Activated CD8-positive, alpha-beta T cell treated with anti-CD3 and anti-CD28 coated beads, Interleukin-2, amount 10 ng/mL, durations not matched to agents 7 days and 5 days (primary cell): ENCODE data around the gene FHIT. TPM values are rescaled to one million over a fixed set of nuclear protein-coding genes. Genes with fewer than 3 reads are reported as not detected.
A peak's percentile ranks its signal among the peaks of the same experiment; 100 is the strongest.

Experiments
- ATAC-seq: fragments of 150-1000 bp; cut with Tn5 transposase; one replicate; pipeline ENCODE4 v1.10.0; 2021; ENCODE audit warnings: moderate library complexity
- CTCF ChIA-PET: fragments of 350-600 bp; sonication (Branson Sonifier 250); formaldehyde crosslinking; loops from one replicate; lab custom pipeline; 2021; ENCODE audit warnings: antibody characterized with exemption; lab: Charles Lee
- POLR2A ChIA-PET: fragments of 350-600 bp; sonication (Branson Sonifier 250); formaldehyde crosslinking; loops from one replicate; lab custom pipeline; 2021; ENCODE audit warnings: antibody characterized with exemption; lab: Charles Lee
- DNase-seq: peaks from one replicate; pipeline ENCODE4 v3.0.0-alpha.2; 2020
- H3K27ac Mint-ChIP-seq: one replicate; pipeline ENCODE4 v1.8.0; 2021; ENCODE audit warnings: mild to moderate bottlenecking, mixed read lengths
- H3K27me3 Mint-ChIP-seq: one replicate; pipeline ENCODE4 v1.8.0; 2021; ENCODE audit warnings: low read depth, mixed read lengths
- H3K36me3 Mint-ChIP-seq: one replicate; pipeline ENCODE4 v1.8.0; 2021; ENCODE audit warnings: low read depth, mixed read lengths
- H3K4me1 Mint-ChIP-seq: one replicate; pipeline ENCODE4 v1.8.0; 2021; ENCODE audit warnings: low read depth, mixed read lengths
- H3K4me3 Mint-ChIP-seq: one replicate; pipeline ENCODE4 v1.8.0; 2021; ENCODE audit warnings: mild to moderate bottlenecking, mixed read lengths
- H3K9me3 Mint-ChIP-seq: one replicate; pipeline ENCODE4 v1.8.0; 2022; ENCODE audit warnings: mixed read lengths; ENCODE audit not compliant: insufficient read depth
- total RNA-seq, 2 experiments: library from RNA; stranded (reverse); gene quantifications; one replicate each; pipeline ENCODE4 v1.2.3, GENCODE V29; 2021

The FHIT gene
- total RNA-seq, 2 experiments from 2014 or later: 4.8 TPM

- no peak for ATAC-seq
- no peak overlapping the region for H3K4me3 Mint-ChIP-seq
- peaks cover 7% of the 10 kb centered on the region for H3K4me1 Mint-ChIP-seq
- H3K27me3 Mint-ChIP-seq: peaks cover 15% of the 10 kb centered on the region
- H3K27ac Mint-ChIP-seq: no peak overlapping the region
- CTCF ChIA-PET: no interaction called here
- no peak for DNase-seq
- POLR2A ChIA-PET: no interaction called here
- H3K36me3 Mint-ChIP-seq: no peaks in the 10 kb centered on the region
- H3K9me3 Mint-ChIP-seq: no peaks in the 10 kb centered on the region
Observed at GRCh38 chr3:61257148-61257547, 5.9 kb upstream of the FHIT start.

- ATAC-seq (no peak), DNase-seq (no peak)
- ChIA-PET POLR2A (no interaction called here), CTCF (no interaction called here)
- H3K4me1 Mint-ChIP-seq: peaks cover 24% of the 10 kb centered on the region
- no peaks in the 10 kb centered on the region for H3K36me3 Mint-ChIP-seq
- H3K9me3 Mint-ChIP-seq: no peaks in the 10 kb centered on the region
- peaks cover 10% of the 10 kb centered on the region for H3K27me3 Mint-ChIP-seq
- no peak overlapping the region for H3K4me3 Mint-ChIP-seq
- no peak overlapping the region for H3K27ac Mint-ChIP-seq
Observed at GRCh38 chr3:61253756-61254155, 2.5 kb upstream of the FHIT start.

GRCh38 chr3:61252836-61253235 lies 1.6 kb upstream of the FHIT start:
- POLR2A ChIA-PET: no interaction called here
- CTCF ChIA-PET: no interaction called here
- ATAC-seq (no peak), DNase-seq (no peak)
- H3K27me3 Mint-ChIP-seq: peaks cover 8% of the 10 kb centered on the region
- H3K36me3 Mint-ChIP-seq: no peaks in the 10 kb centered on the region
- H3K4me1 Mint-ChIP-seq: peaks cover 24% of the 10 kb centered on the region
- no peak overlapping the region for H3K4me3 Mint-ChIP-seq
- no peak overlapping the region for H3K27ac Mint-ChIP-seq
- H3K9me3 Mint-ChIP-seq: no peaks in the 10 kb centered on the region

DNA sequence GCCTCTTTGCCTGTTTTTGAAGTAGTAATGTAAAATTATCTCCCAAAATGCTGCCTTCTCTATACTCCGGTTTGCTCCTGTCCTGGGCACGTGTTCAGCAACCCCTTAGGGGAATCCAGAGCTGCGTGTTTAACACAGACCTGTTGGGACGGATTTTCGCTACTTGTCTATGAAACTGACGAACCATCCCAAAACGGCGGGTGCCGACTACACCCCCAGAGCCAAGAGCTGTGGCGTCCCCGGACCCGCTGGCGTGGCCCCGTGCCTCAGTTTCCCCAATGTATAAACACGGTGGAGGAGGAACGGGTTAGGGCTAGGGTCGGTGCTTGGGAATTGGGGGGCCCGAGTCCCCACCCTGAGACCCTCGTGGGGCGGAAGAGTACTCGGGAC lies 473 bp downstream of the FHIT start:
- no peaks in the 10 kb centered on the region for H3K36me3 Mint-ChIP-seq
- H3K4me3 Mint-ChIP-seq: peak overlapping the region; percentile 93
- H3K4me1 Mint-ChIP-seq: peaks cover 24% of the 10 kb centered on the region
- peak; percentile 28 for DNase-seq
- peak; percentile 20 for ATAC-seq
- H3K27ac Mint-ChIP-seq: peak overlapping the region; percentile 83
- ChIA-PET CTCF (no interaction called here), POLR2A (no interaction called here)
- H3K9me3 Mint-ChIP-seq: no peaks in the 10 kb centered on the region
- H3K27me3 Mint-ChIP-seq: peaks cover 3% of the 10 kb centered on the region

- ATAC-seq (no peak), DNase-seq (no peak)
- H3K27me3 Mint-ChIP-seq: no peaks in the 10 kb centered on the region
- POLR2A ChIA-PET: no interaction called here
- CTCF ChIA-PET: no interaction called here
- no peak overlapping the region for H3K4me3 Mint-ChIP-seq
- H3K4me1 Mint-ChIP-seq: peaks cover 24% of the 10 kb centered on the region
- no peak overlapping the region for H3K27ac Mint-ChIP-seq
- H3K36me3 Mint-ChIP-seq: no peaks in the 10 kb centered on the region
- H3K9me3 Mint-ChIP-seq: no peaks in the 10 kb centered on the region
Observed at GRCh38 chr3:61248496-61248895, 2.8 kb downstream of the FHIT start.

DNA sequence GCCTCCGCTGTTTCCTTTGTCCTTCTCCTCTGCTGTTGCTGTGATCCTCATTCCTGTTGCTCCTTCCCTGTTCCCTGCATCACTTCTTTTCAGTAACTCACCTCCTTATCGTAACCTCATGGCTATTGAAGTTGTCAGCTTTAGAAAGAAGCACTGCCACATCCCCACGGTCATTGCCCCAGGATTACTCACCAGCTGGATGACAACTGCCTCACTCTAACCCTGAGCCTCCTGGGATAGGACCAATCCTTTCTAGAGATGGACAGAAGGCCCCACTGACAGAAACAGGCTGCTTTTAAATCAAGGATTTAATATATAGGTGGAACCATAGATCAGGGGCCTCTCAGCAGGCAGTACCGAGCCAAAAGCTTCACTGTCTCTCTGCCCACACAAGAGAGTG lies 4.1 kb downstream of the FHIT start:
- H3K9me3 Mint-ChIP-seq: no peaks in the 10 kb centered on the region
- DNase-seq: no peak
- H3K27ac Mint-ChIP-seq: no peak overlapping the region
- no peaks in the 10 kb centered on the region for H3K27me3 Mint-ChIP-seq
- H3K4me3 Mint-ChIP-seq: no peak overlapping the region
- peaks cover 18% of the 10 kb centered on the region for H3K4me1 Mint-ChIP-seq
- ChIA-PET POLR2A (no interaction called here), CTCF (no interaction called here)
- H3K36me3 Mint-ChIP-seq: no peaks in the 10 kb centered on the region
- no peak for ATAC-seq

DNA sequence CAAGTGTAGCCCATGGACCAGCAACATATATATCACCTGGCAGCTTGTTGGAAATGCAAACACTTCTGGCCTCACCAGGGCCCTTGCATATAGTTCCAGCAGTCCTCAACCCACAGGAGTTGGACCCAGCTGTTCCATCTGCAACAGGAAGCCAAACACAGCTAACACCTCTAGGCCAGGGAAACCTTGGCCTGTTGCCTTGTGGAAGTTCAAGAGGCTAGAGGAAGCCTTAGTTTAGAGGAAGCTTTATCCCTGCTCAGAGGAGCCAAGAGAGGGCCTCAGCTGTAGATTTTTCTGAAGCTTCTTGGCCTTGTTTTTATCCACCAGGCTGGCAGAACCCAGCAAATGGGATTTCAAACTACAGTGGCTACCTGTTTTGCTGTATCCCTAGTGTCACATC lies 11.4 kb downstream of the FHIT start:
- ChIA-PET POLR2A (no interaction called here), CTCF (no interaction called here)
- no peak for ATAC-seq
- Mint-ChIP-seq H3K9me3 (no peaks in the 10 kb centered on the region), H3K4me1 (no peaks in the 10 kb centered on the region), H3K4me3 (no peak overlapping the region), H3K27me3 (no peaks in the 10 kb centered on the region), H3K36me3 (no peaks in the 10 kb centered on the region), H3K27ac (no peak overlapping the region)
- DNase-seq: no peak

DNA sequence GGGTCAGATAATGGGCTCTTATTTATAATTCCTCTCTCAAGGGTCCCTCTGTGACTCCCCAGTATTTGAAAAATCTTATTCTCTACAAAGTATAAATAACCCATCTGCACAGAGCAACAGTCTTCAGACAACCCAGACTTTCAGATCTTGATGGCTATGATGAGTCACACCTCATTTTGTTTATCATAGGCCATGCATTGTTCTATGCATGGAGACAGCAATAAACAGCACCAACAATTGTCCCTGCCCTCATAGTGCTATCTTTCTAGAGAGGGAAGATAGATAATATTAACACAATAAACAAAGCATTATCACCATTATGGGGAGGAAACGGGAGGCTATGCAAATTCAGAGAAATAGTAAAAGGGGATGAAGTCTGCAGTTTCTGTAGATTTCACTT lies 13.4 kb downstream of the FHIT start:
- no peaks in the 10 kb centered on the region for H3K9me3 Mint-ChIP-seq
- ChIA-PET CTCF (interaction anchor here (1.0 kb wide), 1 partner anchor 8 kb away, joined by 3 read pairs; no protein-coding TSS in a partner anchor), POLR2A (no interaction called here)
- H3K27me3 Mint-ChIP-seq: no peaks in the 10 kb centered on the region
- DNase-seq: no peak
- ATAC-seq: no peak
- no peaks in the 10 kb centered on the region for H3K36me3 Mint-ChIP-seq
- H3K4me3 Mint-ChIP-seq: no peak overlapping the region
- H3K27ac Mint-ChIP-seq: no peak overlapping the region
- no peaks in the 10 kb centered on the region for H3K4me1 Mint-ChIP-seq

DNA sequence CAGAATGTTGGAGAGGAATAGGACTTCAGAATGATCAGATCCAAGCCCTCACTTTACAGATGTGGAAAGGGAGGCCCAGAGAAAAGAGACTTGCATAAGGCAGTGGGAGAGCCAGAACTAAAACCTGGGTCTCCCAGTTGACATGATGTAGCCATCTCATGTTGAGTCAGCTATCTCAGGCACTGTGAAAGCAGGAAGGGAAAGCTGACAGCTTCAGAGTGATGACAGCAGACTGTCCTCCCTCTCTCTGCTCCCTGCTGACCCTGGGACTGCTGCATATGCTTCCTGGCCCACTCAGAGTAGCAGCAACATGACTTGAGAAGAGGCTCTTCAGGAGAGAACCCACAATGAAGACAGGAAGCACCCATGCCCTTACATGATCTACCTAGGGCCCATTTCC lies 14.7 kb downstream of the FHIT start:
- DNase-seq: no peak
- CTCF ChIA-PET: no interaction called here

GRCh38 chr3:61233746-61234145 lies 17.5 kb downstream of the FHIT start:
- no peaks in the 10 kb centered on the region for H3K4me1 Mint-ChIP-seq
- no peaks in the 10 kb centered on the region for H3K27me3 Mint-ChIP-seq

More for the DNA sequence above, 14.7 kb downstream of the FHIT start:
- H3K9me3 Mint-ChIP-seq: no peaks in the 10 kb centered on the region
- H3K36me3 Mint-ChIP-seq: no peaks in the 10 kb centered on the region
- POLR2A ChIA-PET: no interaction called here
- no peaks in the 10 kb centered on the region for H3K4me1 Mint-ChIP-seq
- H3K4me3 Mint-ChIP-seq: no peak overlapping the region
- no peak for ATAC-seq
- H3K27me3 Mint-ChIP-seq: no peaks in the 10 kb centered on the region
- no peak overlapping the region for H3K27ac Mint-ChIP-seq

DNA sequence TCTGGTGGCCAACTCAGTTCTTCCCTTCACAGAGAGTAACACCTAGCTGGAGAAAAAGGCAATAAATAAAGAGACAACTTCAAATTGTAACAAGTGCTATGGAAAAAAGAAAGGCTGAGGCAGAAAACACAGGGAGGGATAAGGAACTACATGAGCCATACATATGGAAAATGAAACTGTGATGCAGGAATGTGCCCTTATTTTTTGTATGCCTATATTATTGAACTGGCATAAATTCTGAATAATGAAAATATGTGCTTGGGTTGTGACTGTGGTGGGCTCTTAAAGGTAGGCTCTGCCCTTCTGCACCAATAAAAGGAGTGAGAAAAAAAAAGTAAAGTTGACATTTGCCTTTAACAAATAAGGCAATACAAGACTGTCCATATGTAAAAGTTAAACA lies 19.6 kb downstream of the FHIT start:
- ATAC-seq: no peak
- POLR2A ChIA-PET: no interaction called here
- Mint-ChIP-seq H3K9me3 (no peaks in the 10 kb centered on the region), H3K27ac (no peak overlapping the region), H3K4me3 (no peak overlapping the region), H3K4me1 (no peaks in the 10 kb centered on the region), H3K36me3 (no peaks in the 10 kb centered on the region), H3K27me3 (no peaks in the 10 kb centered on the region)
- no peak for DNase-seq
- CTCF ChIA-PET: no interaction called here

More at GRCh38 chr3:61233746-61234145, 17.5 kb downstream of the FHIT start:
- ChIA-PET POLR2A (no interaction called here), CTCF (no interaction called here)
- Mint-ChIP-seq H3K36me3 (no peaks in the 10 kb centered on the region), H3K4me3 (no peak overlapping the region), H3K27ac (no peak overlapping the region), H3K9me3 (no peaks in the 10 kb centered on the region)
- DNase-seq: no peak
- ATAC-seq: no peak

GRCh38 chr3:61227799-61228198 lies 23.5 kb downstream of the FHIT start:
- Mint-ChIP-seq H3K36me3 (no peaks in the 10 kb centered on the region), H3K4me3 (no peak overlapping the region), H3K9me3 (no peaks in the 10 kb centered on the region), H3K27me3 (no peaks in the 10 kb centered on the region), H3K27ac (no peak overlapping the region), H3K4me1 (no peaks in the 10 kb centered on the region)
- DNase-seq: no peak
- ATAC-seq: no peak
- POLR2A ChIA-PET: no interaction called here
- CTCF ChIA-PET: no interaction called here

GRCh38 chr3:61226166-61226686 lies 25.0 kb downstream of the FHIT start:
- ChIA-PET CTCF (no interaction called here), POLR2A (no interaction called here)
- Mint-ChIP-seq H3K27me3 (no peaks in the 10 kb centered on the region), H3K4me1 (no peaks in the 10 kb centered on the region), H3K4me3 (no peak overlapping the region), H3K36me3 (no peaks in the 10 kb centered on the region), H3K9me3 (no peaks in the 10 kb centered on the region), H3K27ac (no peak overlapping the region)
- ATAC-seq (no peak), DNase-seq (no peak)
